ENCODE measurements around the gene OR2M3.

Gene OR2M3

DNA sequence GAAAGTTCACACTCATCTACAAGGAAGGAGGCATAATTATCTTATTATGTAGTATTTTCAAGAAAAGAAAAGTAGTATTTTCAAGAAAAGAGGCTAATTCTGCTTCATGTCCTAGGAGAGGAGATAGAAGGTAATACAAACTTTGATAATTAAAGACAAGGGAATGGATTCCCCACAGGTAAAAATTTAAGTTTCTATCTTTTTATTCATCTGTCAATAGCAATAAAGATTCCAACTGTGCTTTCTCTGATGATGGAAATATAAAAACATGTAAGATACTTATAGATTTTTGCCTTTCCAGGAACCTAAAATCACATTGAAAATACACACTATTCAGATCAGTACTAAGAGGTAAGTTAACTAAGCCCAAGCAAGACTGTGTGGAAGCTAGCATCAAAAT lies 22.5 kb upstream of the OR2M3 start, which contains the start of gene OR2M2:
TSS of gene OR2M2 (plus strand) at position 301 of the 400 bp plus-strand sequence. CDS start 5,165 bp downstream, outside the sequence.
- no peak for DNase-seq (ENCODE audit: low read depth)
- TF ChIP-seq, protein P1, sequence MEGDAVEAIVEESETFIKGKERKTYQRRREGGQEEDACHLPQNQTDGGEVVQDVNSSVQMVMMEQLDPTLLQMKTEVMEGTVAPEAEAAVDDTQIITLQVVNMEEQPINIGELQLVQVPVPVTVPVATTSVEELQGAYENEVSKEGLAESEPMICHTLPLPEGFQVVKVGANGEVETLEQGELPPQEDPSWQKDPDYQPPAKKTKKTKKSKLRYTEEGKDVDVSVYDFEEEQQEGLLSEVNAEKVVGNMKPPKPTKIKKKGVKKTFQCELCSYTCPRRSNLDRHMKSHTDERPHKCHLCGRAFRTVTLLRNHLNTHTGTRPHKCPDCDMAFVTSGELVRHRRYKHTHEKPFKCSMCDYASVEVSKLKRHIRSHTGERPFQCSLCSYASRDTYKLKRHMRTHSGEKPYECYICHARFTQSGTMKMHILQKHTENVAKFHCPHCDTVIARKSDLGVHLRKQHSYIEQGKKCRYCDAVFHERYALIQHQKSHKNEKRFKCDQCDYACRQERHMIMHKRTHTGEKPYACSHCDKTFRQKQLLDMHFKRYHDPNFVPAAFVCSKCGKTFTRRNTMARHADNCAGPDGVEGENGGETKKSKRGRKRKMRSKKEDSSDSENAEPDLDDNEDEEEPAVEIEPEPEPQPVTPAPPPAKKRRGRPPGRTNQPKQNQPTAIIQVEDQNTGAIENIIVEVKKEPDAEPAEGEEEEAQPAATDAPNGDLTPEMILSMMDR (IDR thresholded peaks at IDR 0.05; ENCODE audit: low read depth, low read length, missing control alignments): no peak
- H3K4me3 ChIP-seq (ENCODE audit: low read depth, low read length): no peak within 1 kb of the TSS

DNA sequence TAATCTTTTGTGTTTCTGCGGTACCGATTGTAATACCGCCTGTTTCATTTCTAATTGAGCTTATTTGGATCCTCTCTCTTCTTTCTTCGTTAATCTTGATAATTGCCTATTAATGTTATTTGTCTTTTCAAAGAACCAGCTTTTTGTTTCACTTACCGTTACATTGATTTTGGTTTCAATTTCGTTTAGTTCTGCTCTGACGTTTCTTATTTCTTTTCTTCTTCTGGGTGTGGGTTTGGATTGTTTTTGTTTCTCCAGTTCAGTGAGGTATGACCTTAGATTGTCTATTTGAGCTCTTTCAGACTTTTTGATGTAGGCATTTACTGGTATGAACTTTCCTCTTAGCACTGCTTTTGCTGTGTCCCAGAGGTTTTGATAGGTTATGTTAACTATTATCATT lies 13.1 kb upstream of the OR2M3 start:
- DNase-seq (ENCODE audit: low read depth): no peak
- H3K4me3 ChIP-seq (ENCODE audit: low read depth, low read length): no peak overlapping the region
- TF ChIP-seq, protein P1 (IDR thresholded peaks at IDR 0.05; ENCODE audit: low read depth, low read length, missing control alignments): no peak

DNA sequence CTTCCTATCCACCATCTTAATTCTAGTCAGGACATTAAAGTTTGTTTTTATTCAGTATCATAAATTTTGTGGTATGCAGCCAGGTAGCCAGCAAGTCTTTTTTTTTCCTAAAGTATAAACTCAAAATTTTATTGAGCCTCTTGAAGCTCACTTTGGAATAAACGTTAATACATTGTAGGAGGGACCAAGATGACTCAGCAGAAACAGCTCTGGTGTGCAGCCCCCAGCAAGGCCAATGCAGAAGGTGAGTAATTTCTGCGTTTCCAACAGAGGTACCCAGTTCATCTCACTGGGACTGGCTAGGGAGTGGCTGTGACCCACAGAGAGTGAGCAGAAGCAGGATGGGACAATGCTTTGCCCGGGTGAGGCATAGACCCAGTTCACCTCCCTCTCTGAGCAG lies 9.7 kb upstream of the OR2M3 start:
- TF ChIP-seq, protein P1 (IDR thresholded peaks at IDR 0.05; ENCODE audit: low read depth, low read length, missing control alignments): no peak
- DNase-seq (ENCODE audit: low read depth): no peak

DNA sequence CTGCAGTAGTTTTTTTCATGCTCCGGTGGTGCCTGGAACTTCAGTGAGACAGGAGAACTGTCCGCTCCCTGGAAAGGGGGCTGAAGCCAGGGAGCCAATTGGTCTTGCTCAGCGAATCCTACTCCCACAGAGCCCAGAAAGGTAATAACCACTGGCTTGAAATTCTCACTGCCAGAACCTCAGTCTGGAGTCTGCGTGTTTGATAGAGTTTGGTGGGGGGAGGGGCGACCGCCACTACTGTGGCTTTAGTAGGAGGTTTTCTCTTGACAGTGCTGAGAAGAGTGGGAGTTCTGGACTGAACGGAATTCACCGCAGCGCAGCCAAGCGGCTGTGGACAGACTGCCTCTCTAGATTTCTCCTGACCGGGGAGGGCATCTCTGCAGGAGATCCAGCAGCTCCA lies 8.0 kb upstream of the OR2M3 start:
- H3K4me3 ChIP-seq (ENCODE audit: low read depth, low read length): no peak overlapping the region
- no peak for DNase-seq (ENCODE audit: low read depth)
- TF ChIP-seq, protein P1 (IDR thresholded peaks at IDR 0.05; ENCODE audit: low read depth, low read length, missing control alignments): no peak

More for the DNA sequence above, 9.7 kb upstream of the OR2M3 start:
- no peak overlapping the region for H3K4me3 ChIP-seq (ENCODE audit: low read depth, low read length)

DNA sequence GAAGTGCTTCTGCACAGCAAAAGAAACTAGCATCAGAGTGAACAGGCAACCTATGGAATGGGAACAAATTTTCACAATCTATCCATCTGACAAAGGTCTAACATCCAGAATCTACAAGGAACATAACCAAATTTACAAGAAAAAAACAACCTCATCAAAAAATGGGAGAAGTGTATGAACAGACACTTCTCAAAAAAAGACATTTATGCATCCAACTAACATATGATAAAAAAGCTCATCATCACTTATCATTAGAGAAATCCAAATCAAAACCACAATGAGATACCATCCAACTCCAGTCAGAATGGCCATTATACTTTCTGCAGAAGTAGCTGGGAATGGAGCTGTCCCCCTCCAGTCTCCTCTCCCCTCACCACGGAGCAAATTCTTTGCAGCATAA lies 2.9 kb upstream of the OR2M3 start:
- no peak overlapping the region for H3K4me3 ChIP-seq (ENCODE audit: low read depth, low read length)
- DNase-seq (ENCODE audit: low read depth): no peak
- TF ChIP-seq, protein P1 (IDR thresholded peaks at IDR 0.05; ENCODE audit: low read depth, low read length, missing control alignments): no peak

DNA sequence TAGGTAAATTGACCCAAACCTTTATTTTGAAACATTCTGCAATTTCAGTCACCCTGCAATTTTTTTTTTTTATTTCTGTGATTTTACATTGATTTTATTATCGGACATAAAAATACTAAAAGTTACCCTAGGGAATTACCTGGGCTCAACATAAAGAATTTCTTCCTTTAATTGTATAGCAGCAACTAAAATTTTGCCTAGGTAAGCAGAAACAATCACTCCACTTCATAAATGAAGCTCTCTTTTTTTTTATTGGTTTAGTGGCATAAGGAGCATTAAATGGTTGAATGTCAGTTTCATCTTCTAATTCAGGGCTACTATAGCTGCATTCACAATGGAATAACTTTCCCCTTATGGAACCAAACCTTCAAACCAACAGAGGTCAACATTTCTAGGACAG lies 18.8 kb downstream of the OR2M3 start:
- TF ChIP-seq, protein P1 (IDR thresholded peaks at IDR 0.05; ENCODE audit: low read depth, low read length, missing control alignments): no peak
- no peak overlapping the region for H3K4me3 ChIP-seq (ENCODE audit: low read depth, low read length)

DNA sequence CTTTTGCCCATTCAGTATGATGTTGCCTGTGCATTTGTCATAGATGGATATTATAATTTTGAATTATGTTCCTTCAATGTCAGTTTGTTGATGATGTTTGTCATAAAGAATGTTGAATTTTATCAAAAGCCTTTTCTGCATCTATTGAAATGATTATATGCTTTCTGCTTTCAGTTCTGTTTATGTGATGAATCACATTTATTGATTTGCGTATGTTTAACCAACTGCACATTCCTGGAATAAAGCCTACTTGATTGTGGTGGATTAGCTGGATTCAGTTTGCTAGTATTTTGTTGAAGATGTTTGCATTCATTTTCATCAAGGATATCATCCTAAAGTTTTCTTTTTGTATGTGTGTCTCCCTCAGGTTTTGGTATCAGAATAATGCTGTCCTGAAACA lies 28.5 kb downstream of the OR2M3 start:
- TF ChIP-seq, protein P1 (IDR thresholded peaks at IDR 0.05; ENCODE audit: low read depth, low read length, missing control alignments): no peak
- DNase-seq (ENCODE audit: low read depth): no peak
- H3K4me3 ChIP-seq (ENCODE audit: low read depth, low read length): no peak overlapping the region

More for the DNA sequence above, 18.8 kb downstream of the OR2M3 start:
- no peak for DNase-seq (ENCODE audit: low read depth)
